ENCODE measurements around the gene VIM.

DNA sequence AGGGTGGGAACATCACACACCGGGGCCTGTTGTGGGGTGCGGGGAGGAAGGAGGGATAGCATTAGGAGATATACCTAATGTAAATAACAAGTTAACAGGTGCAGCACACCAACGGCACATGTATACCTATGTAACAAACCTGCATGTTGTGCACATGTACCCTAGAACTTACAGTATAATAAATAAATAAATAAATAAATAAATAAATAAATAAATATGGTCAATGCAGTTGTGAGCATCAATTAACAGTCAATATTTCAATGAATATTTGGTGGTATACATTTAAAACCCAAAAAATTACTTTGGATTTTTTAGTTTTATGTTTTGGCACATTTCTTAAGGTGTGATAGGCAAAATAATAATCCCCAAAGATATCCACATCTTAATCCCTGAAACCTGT is 42.2 kb upstream of the VIM start:
- TF ChIP-seq POLR2AphosphoS5 (IDR thresholded peaks at IDR 0.05; ENCODE audit: borderline replicate concordance, low read depth, low read length): no peak
- TF ChIP-seq EZH2 (IDR thresholded peaks at IDR 0.05): no peak
- no peak for TF ChIP-seq FOXP2 (optimal IDR thresholded peaks at IDR 0.05; ENCODE audit: control extremely low read depth, extremely low read length, insufficient read depth)

Data from SK-N-MC (cell line).